Stimulated activated CD4-positive, alpha-beta T cell treated with anti-CD3 and anti-CD28 coated beads, Interleukin-4, amount 100 ng/mL, for 48 hours (primary cell): ENCODE measurements around the gene SYT11.
"Not testable (repeated sequence)": the region's sequence is repeated elsewhere in the genome, so short reads cannot be mapped to it uniquely, and the experiment has no call there.

ENCODE experiments used
- DNase-seq, 2 donors: peaks; one replicate each; pipeline ENCODE4 v3.0.0-alpha.2; 2020; ENCODE audit warnings: low read depth in 2 of 2

Gene SYT11

DNA sequence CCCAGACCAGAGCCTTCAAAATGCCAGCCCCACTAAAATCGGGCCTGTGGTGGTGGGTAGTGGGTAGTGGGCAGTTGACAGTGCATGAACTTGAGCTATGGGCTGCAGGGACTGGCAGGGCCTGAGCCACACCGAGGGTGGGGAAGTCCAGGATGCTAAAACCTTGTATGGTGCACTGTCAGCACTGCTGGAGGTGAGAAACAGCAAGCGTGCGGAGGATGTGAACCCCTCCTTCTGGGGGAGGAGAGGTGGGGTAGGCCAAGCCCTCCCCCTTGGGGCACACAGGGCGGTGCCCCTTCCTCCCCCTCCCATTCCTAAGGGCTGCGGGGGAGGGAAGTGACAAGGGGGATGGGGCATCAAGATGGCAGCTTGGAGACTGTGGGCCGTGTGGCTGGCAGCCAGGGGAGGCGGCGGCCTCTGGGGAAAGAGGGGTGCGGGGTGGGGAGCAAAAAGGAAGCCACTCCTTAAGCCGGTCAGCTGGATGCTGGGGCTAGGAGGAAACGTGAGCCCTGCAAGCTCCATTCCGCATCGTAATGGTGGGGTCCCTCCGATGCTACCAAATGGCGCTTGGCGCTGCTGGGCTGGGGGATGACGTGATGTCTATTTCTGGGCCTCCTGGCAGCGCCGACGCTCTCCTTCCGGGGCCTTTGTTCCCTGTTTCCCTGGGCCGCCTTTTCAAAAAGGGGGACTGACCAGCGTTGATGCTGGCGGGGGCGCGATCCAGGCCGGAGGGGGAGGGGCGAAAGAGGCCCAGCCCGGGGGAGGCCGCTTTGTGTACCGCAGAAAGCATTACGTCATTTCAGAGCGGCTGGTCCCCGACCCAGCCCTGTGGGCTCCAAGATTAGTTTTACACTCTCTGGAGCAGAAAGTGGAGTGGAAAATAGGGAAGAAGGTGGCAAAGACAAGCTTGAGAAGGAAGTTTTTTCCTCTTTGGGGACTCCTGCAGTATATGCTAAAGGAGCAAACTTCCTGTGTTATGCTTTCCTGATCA is 809 bp downstream of the SYT11 start:
- DNase-seq, result peak; percentile 35 to 55

DNA sequence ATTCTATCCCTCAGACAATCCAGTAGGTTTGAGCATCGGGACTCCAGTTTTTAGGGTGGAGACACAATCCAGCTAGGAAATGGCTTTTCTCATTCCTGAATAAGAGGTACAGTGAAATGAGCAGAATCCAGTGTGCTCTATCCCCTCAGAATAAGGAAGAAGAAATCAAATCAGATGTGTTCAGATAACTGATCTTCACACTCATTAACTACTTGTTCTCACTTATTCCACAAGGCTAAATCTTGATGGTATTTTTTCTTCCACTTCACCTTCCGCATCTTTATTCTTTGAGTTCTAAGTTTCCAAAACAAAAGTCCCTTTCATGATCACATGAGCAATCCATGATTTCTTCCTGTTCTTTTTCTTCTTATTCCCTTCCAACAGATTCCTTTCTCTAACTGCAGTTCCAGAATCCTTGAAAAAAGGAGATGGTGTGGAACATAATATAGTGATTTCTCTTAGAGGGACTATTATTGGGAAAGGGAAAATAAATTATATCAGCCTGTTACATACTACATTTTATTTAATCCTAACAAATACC is 1.7 kb downstream of the SYT11 start:
- DNase-seq, result no peak

DNA sequence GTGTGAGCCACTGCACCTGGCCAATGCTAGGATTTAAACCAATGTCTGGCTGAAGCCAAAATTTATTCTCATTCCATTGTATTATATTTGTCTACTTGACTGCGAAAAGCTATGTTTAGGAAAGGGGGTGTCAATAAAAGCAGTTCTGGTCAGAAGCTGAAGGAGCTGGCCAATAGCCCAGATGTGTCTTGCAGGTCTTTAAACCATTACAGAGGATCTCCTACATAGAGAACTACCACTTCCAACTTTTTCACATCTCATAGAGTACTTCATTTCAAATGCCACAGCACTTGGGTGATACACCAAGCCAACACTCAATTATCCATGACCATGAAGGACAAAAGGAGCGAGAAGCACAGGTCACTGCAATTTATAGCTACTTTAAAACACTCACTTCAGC is 2.5 kb downstream of the SYT11 start:
- no peak for DNase-seq

DNA sequence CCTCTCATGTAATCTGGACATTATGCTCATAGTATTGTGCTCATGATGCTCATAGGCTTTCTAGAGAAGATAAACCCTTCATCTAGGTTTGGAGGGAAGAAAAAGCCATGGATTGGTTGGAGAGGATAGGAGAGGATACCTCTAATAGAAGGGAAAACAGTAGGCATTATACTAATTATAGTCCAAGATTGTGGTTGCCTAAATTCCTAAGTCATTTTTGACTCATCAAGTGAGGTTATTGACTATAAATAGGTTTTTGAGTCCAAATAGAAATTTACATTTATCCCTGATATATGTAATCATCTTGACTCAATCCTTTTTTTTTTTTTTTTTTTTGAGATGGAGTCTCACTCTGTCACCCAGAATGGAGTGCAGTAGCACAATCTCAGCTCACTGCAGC is 5.0 kb downstream of the SYT11 start:
- no peak for DNase-seq

DNA sequence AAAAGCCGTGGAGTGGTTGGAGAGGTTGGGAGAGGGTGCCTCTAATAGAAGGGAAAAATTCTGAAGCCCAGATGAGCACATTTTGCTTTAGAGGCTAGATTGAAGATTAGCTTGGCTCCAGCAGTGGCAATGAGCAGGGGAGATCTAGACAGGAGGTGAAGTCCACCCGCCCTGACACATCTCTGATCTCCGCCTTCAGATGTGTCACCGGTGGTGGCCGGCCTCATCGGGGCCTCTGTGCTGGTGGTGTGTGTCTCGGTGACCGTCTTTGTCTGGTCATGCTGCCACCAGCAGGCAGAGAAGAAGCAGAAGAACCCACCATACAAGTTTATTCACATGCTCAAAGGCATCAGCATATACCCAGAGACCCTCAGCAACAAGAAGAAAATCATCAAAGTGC is 8.4 kb downstream of the SYT11 start:
- no peak for DNase-seq

DNA sequence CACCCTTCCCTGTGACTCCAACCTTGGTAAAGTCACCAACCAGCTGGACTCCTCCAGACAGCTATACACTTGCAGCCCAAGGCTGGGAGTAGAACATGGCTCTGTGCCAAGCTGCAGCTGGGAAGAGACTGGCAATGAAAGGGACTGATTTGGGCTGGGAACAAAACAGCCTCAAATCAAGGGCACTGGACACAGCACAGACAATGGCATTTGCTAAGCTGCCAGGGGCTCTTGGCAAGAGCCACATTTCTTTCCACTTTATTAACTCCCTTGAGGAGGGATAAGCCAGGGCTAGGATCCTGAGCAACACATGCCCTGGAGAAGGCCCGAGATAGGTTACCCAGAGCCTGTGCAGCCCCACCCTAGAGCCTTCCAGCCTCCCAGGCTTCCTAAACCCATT is 12.0 kb downstream of the SYT11 start:
- no peak for DNase-seq

- DNase-seq, result no peak
Observed at GRCh38 chr1:155872527-155872926, 13.2 kb downstream of the SYT11 start.

DNA sequence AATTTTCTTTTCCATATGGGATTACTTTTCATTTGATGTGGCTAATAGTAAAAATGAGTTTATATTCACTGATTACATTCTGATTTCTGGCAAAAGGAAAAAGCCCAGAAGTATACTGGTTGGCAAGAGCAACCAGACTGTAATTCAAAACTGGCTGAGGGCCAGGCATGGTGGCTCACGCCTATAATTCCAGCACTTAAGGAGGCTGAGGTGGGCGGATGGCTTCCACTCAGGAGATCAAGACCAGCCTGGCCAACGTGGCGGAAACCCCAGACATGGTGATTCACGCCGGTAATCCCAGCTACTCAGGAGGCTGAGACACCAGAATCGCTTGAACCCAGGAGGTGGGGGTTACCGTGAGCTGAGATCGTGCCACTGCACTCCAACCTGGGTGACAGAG is 14.5 kb downstream of the SYT11 start:
- no peak for DNase-seq

DNA sequence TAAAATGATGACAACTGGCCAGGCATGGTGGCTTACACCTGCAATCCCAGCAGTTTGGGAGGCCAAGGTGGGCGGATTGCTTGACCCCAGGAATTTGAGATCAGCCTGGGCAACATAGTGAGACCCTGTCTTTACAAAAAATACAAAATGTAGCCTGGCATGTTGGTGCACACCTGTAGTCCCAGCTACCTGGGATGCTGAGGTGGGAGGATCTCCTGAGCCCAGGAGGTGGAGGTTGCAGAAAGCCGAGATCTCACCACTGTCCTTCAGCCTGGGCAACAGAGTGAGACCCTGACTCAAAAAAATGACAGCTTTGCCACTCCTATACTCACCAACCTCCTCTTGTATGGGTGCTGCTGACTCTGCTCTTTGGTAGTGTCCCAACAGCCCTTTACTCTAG is 18.6 kb downstream of the SYT11 start:
- no peak for DNase-seq

DNA sequence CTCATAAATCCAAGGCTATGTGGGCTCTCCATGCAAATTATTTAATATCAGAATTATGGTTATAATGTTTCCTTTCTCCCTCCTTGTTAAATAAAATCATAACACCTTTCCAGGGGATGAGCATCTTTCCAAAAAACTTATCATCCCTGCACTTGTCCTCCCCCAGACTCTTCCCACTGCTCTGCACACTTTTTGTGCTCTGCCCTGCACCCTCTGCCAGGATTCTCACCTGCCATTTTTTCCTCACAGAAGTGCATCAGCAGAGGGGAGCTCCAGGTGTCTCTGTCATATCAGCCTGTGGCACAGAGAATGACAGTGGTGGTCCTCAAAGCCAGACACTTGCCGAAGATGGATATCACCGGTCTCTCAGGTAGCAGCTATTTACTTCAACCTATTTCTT is 20.9 kb downstream of the SYT11 start:
- DNase-seq, result no peak

DNA sequence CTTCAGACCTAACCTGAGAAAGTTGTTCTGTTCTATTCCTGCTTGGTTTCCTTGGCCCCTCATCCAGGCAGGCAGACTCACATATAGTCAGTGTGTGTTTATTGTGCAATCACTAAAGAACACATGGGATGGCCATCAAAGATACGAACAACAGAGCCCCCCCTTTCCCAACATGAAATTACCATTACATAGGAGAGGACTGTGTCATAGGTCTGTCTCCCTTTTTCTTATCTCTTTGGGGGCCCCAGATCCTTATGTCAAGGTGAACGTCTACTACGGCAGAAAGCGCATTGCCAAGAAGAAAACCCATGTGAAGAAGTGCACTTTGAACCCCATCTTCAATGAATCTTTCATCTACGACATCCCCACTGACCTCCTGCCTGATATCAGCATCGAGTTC is 21.6 kb downstream of the SYT11 start:
- no peak for DNase-seq

- DNase-seq, result no peak
Observed at GRCh38 chr1:155882235-155882634, 22.9 kb downstream of the SYT11 start.

DNA sequence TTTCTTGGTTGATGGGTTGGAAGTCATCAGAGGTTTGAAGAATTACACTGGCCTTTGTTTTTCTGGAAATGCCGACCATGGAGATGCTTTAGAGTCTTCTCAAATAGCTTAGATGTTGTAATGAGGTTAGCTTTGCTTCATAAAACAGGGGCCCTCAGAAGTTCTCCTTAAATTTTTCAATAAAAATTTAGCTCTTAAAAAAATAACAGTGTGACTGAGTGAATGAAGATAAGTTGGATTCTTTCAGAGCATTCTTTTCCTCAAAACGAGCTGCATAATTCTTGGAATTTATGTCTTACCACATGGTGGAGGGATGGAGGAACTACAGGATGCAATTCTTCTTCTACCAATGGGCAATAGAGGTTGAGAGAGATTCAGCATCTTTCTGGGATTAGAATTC is 23.4 kb downstream of the SYT11 start:
- DNase-seq, result no peak

DNA sequence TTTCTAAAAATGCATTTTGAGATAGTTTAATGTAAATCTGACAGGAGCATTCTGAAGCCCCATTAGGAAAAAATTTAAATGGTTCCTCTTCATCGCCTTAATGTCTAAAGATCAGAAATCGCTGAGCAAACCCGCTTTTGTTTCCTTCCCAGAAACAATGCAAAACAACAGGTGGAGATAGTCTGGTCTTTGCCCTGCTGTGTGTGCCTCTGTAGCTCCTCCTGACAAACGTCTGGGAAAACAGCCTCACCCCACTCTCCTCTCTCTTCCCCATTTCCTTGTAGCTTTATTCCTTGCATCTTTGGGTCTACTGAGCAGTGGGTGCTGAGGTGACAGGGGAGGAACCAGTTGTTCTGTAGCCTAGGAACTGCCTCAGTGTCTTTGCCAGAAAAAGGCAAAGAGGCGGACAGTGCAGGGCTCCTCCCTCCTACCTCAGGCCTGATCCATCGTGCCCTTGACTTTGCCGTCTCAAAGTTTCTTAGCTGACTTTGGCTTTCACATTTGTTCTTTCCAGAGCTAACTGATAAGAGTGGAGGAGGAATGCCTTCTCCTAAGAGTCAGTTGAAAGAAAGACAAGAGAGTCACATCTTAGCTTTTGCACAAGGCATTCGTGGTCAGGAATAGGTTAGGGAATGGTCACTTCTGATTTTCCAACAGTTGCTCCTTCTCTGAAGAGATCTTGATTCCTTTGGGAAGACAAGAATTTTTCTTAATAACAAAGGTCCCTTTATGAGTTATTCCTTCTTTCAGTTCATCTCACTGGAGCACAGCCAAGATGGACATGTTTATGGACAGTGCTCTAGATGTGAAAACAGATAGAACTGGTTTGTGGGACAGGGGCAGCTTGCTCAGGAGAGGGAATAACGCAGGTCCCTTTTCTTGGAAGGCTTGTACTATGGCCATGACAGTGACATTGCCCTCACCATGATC is 24.9 kb downstream of the SYT11 start:
- DNase-seq, result no peak

DNA sequence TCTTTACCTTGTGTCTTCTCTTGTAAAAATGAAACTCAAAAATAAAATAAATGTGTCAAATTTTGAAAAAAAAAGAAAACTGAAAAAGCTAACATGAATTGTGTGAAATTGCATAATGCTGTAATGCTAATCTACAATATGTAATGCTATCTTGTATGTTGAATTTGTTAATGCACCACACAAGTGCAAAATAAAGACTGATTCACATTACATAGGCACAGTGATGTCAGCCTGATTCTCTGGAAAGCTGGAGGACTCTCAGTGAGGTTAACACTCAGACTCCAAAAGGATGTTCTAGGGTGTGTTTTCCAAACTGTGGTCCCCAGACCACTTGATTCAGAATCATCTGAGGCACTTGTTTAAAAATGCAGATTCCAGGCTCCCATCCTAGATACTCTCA is 25.6 kb downstream of the SYT11 start:
- DNase-seq, result no peak

- DNase-seq, result no peak
Observed at GRCh38 chr1:155888481-155888880, 29.1 kb downstream of the SYT11 start.

DNA sequence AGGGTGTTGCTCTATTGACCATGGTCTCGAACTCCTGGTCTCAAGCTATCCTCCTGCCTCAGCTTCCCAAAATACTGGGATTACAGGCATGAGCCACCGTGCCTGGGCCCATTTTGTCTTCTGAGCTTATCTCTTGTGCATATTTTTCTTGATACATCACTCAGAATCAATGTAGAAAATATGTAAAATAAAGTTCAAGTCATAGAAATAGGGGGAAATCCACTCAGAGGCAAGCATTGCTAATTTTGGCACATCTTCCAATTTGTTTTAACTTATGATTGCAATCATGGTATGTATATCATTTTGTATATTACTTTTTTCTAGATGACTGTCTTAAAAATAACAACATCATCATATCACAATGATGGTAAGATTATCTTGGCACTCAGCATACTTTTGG is 30.2 kb downstream of the SYT11 start:
- DNase-seq, result no peak

GRCh38 chr1:155890251-155890650 is 30.9 kb downstream of the SYT11 start:
- no peak for DNase-seq

DNA sequence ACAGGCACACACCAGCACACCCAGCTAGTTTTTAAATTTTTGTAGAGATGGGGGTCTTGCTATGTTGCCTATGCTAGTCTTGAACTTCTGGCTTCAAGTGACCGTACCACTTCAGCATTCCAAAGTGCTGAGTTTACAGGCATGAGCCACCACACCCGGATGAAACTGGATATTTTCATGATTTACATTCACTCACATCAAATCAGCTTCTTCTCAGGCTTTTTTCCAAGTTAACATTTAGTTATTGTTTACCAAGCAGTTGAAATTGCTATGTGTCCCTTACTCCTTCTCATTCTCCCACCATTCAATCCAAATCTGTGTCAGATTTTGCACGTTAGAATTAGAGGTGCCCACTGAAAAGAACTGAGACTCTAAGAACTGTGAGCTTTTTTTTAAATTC is 33.4 kb downstream of the SYT11 start:
- no peak for DNase-seq

DNA sequence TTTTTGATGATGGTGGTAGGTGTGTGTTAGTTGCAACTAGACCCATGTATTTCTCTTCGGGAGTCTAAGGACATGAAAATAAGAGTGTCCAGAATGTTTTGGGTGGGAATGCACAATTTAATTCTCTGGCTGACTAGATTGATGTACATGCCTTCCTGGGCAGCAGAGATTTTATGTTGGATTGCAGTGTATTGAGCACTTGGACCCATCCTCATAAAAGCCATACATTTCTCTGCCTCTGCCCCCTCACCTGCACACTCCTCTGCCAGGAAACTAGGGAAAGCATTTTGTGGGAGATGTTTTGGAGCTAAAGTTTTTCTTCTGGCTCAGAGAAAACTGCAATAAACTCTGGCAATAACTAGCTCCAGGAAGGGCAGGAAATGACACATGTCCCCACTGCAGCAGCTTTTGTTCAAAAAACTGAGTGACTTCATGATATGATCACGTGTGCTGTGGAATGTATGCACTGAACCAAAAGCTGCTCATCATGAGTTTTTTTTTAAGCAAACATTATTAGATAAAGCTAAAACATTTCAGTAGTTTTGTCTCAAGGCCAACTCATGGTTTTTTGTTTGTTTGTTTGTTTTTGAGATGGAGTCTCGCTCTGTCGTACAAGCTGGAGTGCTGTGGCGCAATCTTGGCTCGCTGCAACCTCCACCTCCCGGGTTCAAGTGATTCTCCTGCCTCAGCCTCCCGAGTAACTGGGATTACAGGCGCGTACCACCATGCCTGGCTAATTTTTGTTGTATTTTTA is 34.2 kb downstream of the SYT11 start:
- DNase-seq, result no peak

- not testable (repeated sequence) for DNase-seq
Observed at GRCh38 chr1:155895617-155896016, 36.2 kb downstream of the SYT11 start.

GRCh38 chr1:155896476-155896875 is 37.1 kb downstream of the SYT11 start:
- not testable (repeated sequence) for DNase-seq
